OCI-LY3 (cell line): ENCODE results near the gene SLC8A1.

Source experiments
- H2AFZ ChIP-seq: fragments of 200-600, 300-600 bp; shearing (Covaris generic); 2 replicates; pipeline ENCODE4 v1.6.0; 2014; ENCODE audit warnings: antibody characterized with exemption, low read depth, low read length
- H3K27ac ChIP-seq: fragments of 200-600, 300-600 bp; sonication (generic); 2 replicates; pipeline ENCODE4 v1.5.1; 2014; ENCODE audit warnings: mild to moderate bottlenecking, low read length, moderate library complexity, mixed read lengths
- H3K27me3 ChIP-seq: fragments of 200-600, 300-600 bp; sonication (generic); 2 replicates; pipeline ENCODE4 v1.6.1; 2014; ENCODE audit warnings: low read depth, low read length, mixed read lengths
- H3K36me3 ChIP-seq: fragments of 200-600, 300-600 bp; sonication (generic); replicated peaks from 2 replicates; pipeline ENCODE3; 2014; ENCODE audit warnings: low read depth, low read length, mixed read lengths
- H3K4me1 ChIP-seq: fragments of 300-600, 200-600 bp; sonication (generic); 2 replicates; pipeline ENCODE4 v1.6.1; 2014; ENCODE audit warnings: low read length, mixed read lengths
- H3K4me2 ChIP-seq: fragments of 200-600, 300-600 bp; sonication (generic); 2 replicates; pipeline ENCODE4 v1.6.1; 2014; ENCODE audit warnings: low read length, mixed read lengths
- H3K4me3 ChIP-seq: fragments of 300-600, 200-600 bp; sonication (generic); 2 replicates; pipeline ENCODE4 v1.5.1; 2014; ENCODE audit warnings: antibody characterized with exemption, mild to moderate bottlenecking, low read length, moderate library complexity
- H3K79me2 ChIP-seq: fragments of 300-600, 200-600 bp; shearing (Covaris generic); 2 replicates; pipeline ENCODE4 v1.6.1; 2014; ENCODE audit warnings: mild to moderate bottlenecking, low read length, mixed read lengths
- H3K9ac ChIP-seq: fragments of 300-600, 200-600 bp; shearing (Covaris generic); 2 replicates; pipeline ENCODE4 v1.6.0; 2014; ENCODE audit warnings: mild to moderate bottlenecking, low read length, moderate library complexity
- H3K9me3 ChIP-seq: fragments of 200-600, 300-600 bp; shearing (Covaris generic); 2 replicates; pipeline ENCODE4 v1.6.1; 2014; ENCODE audit warnings: low read length, mixed read lengths; ENCODE audit not compliant: insufficient read depth
- H4K20me1 ChIP-seq: fragments of 200-600, 300-600 bp; sonication (generic); 2 replicates; pipeline ENCODE4 v1.6.1; 2016; ENCODE audit warnings: low read length, mixed read lengths; ENCODE audit not compliant: insufficient read depth
- EZH2phosphoT487 ChIP-seq: fragments of 200-600 bp; shearing (Covaris generic); IDR thresholded peaks from 2 replicates; pipeline ENCODE4 v1.6.1; 2018; ENCODE audit warnings: antibody characterized with exemption, mixed run types, low read depth
- TF ChIP-seq, protein P1 (sequence below): fragments of 200-600, 300-600 bp; sonication (generic); IDR thresholded peaks from 2 replicates; pipeline ENCODE4 v1.5.1; 2014; ENCODE audit warnings: antibody characterized with exemption, low read length, low read depth

Gene SLC8A1

DNA sequence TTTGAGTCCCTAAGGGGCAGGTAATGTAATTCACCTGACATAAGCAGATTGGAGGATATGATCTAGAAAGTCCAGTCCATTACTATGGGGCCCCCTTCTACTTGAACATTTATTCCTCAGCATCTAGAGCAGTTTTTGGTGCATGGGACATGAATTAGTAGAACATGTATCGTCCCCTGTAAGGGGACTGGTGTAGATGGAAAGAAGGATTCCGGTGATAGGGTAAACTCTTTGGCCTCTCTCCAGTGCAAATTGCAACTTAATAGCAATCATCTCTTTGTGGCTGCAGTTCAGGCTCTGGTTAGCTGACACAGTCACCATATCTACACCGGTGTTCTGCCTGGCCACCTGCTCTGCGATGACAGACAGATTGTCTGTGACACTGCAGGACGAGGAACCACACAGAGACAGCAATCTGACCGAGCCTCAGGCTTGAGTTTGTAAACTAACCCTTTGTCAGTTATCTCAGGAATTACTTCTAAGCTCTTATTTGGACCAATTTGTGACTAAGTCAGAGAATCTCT is 6.4 kb upstream of the SLC8A1 start:
- Histone ChIP-seq H3K79me2 (no peaks in the 10 kb centered on the region), H3K4me3 (no peak overlapping the region), H3K27ac (no peak overlapping the region), H3K4me1 (peaks cover 18% of the 10 kb centered on the region), H3K27me3 (no peaks in the 10 kb centered on the region), H2AFZ (no peak overlapping the region), H3K9me3 (no peaks in the 10 kb centered on the region), H3K36me3 (no peaks in the 10 kb centered on the region), H4K20me1 (no peaks in the 10 kb centered on the region), H3K4me2 (no peak overlapping the region), H3K9ac (no peak overlapping the region)
- TF ChIP-seq EZH2phosphoT487 = no peak
- TF ChIP-seq, protein P1, sequence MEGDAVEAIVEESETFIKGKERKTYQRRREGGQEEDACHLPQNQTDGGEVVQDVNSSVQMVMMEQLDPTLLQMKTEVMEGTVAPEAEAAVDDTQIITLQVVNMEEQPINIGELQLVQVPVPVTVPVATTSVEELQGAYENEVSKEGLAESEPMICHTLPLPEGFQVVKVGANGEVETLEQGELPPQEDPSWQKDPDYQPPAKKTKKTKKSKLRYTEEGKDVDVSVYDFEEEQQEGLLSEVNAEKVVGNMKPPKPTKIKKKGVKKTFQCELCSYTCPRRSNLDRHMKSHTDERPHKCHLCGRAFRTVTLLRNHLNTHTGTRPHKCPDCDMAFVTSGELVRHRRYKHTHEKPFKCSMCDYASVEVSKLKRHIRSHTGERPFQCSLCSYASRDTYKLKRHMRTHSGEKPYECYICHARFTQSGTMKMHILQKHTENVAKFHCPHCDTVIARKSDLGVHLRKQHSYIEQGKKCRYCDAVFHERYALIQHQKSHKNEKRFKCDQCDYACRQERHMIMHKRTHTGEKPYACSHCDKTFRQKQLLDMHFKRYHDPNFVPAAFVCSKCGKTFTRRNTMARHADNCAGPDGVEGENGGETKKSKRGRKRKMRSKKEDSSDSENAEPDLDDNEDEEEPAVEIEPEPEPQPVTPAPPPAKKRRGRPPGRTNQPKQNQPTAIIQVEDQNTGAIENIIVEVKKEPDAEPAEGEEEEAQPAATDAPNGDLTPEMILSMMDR = no peak

DNA sequence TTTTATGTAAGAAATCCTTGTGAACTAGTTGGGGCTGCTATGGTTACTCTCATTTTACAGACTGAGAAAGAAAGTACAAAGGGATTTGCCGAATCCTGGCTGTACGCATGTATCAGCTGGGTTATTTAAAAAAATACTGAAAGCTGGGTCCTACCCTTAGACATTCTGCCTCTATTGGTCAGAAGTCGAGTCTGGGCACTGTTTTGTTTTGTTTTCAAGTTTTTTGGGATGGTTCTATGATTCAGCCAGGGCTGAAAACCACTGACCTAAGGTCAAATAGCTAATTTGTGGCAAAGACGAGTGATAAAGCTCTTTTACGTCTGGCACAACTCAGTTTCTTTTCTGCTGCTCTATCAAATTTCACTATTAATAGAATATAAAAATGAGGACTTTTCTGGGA is 5.9 kb upstream of the SLC8A1 start:
- no peak overlapping the region for H2AFZ ChIP-seq
- no peak overlapping the region for H3K27ac ChIP-seq
- no peaks in the 10 kb centered on the region for H3K36me3 ChIP-seq
- H3K4me1 ChIP-seq = peaks cover 13% of the 10 kb centered on the region
- TF ChIP-seq, protein P1 = no peak
- no peak for TF ChIP-seq EZH2phosphoT487
- H3K27me3 ChIP-seq = no peaks in the 10 kb centered on the region
- H3K4me2 ChIP-seq = no peak overlapping the region
- no peaks in the 10 kb centered on the region for H3K79me2 ChIP-seq
- no peaks in the 10 kb centered on the region for H3K9me3 ChIP-seq
- no peaks in the 10 kb centered on the region for H4K20me1 ChIP-seq
- H3K9ac ChIP-seq = no peak overlapping the region
- no peak overlapping the region for H3K4me3 ChIP-seq

- H3K4me3 ChIP-seq = no peak overlapping the region
- no peaks in the 10 kb centered on the region for H3K9me3 ChIP-seq
- H3K4me1 ChIP-seq = peaks cover 11% of the 10 kb centered on the region
- no peaks in the 10 kb centered on the region for H3K27me3 ChIP-seq
- no peak overlapping the region for H2AFZ ChIP-seq
- H3K36me3 ChIP-seq = no peaks in the 10 kb centered on the region
- no peaks in the 10 kb centered on the region for H4K20me1 ChIP-seq
- H3K79me2 ChIP-seq = no peaks in the 10 kb centered on the region
- TF ChIP-seq EZH2phosphoT487 = no peak
- TF ChIP-seq, protein P1 = no peak
- no peak overlapping the region for H3K27ac ChIP-seq
- H3K4me2 ChIP-seq = no peak overlapping the region
- H3K9ac ChIP-seq = no peak overlapping the region
Observed at GRCh38 chr2:40457366-40457765, 5.5 kb upstream of the SLC8A1 start.

DNA sequence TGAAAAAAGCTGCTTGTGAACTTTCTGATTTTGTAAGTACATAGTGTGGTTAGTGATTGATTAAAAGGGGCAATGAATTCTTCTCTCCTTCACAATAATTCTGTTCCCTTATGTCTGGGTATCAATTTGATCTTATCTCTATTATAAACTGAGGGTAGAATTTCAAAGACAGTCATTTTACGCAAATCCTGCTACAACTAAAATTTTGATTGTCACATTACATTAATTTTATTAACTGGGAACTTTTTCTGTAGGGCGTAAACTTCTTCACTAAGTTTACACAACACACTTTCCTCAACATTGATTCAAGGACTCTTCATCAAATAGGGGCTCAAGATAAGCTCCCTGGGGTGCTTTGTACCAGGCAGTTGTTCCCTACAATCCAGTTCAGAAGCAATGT is 5.0 kb upstream of the SLC8A1 start:
- no peaks in the 10 kb centered on the region for H3K36me3 ChIP-seq
- H3K27me3 ChIP-seq = no peaks in the 10 kb centered on the region
- H3K4me1 ChIP-seq = peaks cover 11% of the 10 kb centered on the region
- H3K79me2 ChIP-seq = no peaks in the 10 kb centered on the region
- H3K9me3 ChIP-seq = no peaks in the 10 kb centered on the region
- TF ChIP-seq EZH2phosphoT487 = no peak
- TF ChIP-seq, protein P1 = no peak
- no peak overlapping the region for H3K4me3 ChIP-seq
- H3K27ac ChIP-seq = no peak overlapping the region
- H2AFZ ChIP-seq = no peak overlapping the region
- H4K20me1 ChIP-seq = no peaks in the 10 kb centered on the region
- H3K9ac ChIP-seq = no peak overlapping the region
- H3K4me2 ChIP-seq = no peak overlapping the region
